ENCODE measurements around the gene RMND1. TPM values are rescaled to one million over a fixed set of nuclear protein-coding genes. Genes with fewer than 3 reads are reported as not detected.
"Not testable (repeated sequence)": the region's sequence is repeated elsewhere in the genome, so short reads cannot be mapped to it uniquely, and the experiment has no call there.

RMND1 gene
- total RNA-seq, 1 experiment from 2014 or later: 31.3 TPM

DNA sequence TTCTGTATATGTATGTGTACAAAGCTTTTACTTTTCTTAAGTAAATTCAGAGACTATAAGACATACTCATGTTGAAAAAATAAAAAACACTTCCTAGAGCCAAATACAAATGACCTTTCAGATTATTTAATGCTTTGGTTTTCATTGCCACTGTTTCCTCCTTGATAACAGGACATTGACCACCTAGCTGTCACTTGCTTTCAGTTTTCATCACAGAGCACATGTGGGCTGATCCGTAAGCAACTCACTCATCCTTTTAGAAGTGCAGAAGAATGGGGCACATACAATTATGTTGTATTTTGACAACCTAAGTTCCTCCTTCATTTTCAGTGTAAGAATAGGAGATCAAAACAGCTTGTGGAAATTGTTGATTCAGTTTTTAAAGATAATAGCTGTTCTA lies 66.7 kb downstream of the RMND1 start:
- DNase-seq (ENCODE audit: low spot score): no peak

DNA sequence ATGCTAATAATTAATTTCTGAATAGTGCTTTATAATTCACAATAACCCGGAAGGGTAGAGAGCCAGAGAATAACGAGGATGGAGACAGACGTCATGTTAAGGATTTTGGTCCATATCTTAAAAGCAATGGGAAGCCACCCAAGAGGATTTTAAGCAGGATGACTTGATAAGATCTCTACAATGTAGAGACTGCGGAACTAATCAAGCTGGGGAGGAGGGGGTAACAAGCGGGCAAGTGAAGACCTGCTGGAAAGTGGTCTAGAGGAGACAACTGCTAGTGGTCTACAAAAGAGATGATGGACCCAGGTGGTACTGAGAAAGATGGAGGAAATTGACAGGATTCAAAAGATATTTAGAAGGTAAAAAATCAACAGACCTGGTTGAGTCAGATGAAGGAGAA lies 67.8 kb downstream of the RMND1 start:
- DNase-seq (ENCODE audit: low spot score): no peak

DNA sequence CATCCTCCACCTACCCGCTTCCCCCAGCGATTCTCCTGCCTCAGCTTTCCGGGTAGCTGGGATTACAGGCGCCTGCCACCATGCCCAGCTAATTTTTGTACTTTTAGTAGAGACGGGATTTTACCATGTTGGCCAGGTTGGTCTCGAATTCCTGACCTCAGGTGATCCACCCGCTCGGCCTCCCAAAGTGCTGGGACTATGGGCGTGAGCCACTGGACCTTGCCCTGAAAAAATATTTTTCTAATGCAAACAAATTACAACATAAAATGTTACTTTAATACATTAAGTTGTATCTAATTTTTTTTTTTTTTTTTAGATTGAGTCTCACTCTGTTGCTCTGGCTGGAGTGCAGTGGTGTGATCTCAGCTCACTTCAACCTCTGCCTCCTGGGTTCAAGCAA lies 69.3 kb downstream of the RMND1 start:
- not testable (repeated sequence) for DNase-seq (ENCODE audit: low spot score)

DNA sequence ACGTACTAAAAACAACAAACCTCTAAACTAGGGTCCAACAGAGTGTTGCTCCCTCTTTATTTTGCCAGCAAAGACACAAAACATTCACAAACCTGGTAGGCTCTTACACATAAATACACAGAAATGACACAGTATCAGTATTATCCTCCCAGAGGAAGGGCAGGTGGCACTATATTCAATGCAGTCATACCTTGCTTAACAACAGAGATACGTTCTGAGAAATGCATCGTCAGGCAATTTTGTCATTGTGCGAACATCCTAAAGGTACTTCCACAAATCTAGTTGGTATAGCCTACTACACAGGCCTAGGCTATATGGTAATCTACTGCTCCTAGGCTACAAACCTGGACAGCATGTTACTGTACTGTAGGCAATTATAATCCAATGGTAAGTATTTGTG lies 70.2 kb downstream of the RMND1 start:
- DNase-seq (ENCODE audit: low spot score): no peak

DNA sequence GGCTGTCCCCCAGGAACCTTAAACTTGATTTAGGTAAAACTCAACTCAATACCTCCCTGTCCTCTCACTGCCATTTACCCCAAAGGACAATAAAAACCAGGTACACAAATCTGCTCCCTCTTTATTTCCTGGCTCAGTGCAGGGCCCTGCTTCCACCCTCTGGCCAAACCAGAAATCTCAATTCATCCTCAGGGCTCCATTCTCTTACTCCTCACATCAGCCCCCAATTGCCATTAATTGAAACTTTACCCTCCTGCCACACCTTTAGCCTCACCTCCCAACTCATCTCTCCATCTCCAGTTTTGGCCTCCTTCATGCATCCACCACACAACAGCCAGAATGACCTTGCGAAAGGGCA lies 71.1 kb downstream of the RMND1 start:
- DNase-seq (ENCODE audit: low spot score): no peak

DNA sequence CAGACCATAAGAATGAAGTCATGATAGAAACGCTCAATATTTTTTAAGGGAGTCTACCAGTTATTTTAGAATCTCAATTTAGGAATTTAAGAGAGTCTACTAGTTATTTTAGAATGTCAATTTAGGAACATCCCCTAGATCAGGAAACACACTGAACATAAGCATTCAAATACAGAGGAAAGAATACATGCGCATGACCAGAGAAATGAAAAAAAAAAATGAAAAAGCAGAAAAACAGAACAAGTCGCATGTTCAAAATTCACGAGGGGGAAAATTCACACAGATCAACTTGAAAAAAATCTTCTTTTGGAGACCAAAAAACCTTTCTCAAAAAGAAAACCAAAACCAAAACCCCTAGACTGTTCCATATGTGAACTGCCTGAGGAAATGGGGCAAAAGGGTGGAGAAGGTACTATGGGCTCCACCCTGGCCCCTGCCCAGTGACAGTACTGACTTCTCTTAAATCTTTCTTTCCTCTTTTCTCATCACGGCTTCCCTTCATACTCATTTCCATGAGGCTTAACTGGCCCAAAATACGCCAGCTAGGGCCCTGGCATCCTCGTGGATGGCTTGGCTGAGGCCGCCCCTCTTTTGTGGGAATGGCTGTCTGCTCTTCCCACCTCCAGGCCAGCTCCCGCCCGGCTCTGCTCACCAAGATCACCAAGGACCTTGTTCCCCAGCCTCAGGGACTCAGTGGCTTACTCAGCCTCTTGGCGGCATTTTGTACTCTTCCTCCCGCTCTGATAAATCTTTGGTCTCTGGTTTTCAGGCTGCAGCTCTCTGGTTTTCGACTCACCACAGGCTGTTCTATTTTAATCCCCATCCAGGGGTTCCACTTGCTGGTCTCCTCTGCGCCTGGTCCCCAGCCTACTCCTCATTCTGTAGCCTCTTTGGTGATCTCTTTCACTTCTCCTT lies 71.7 kb downstream of the RMND1 start:
- no peak for DNase-seq (ENCODE audit: low spot score)

DNA sequence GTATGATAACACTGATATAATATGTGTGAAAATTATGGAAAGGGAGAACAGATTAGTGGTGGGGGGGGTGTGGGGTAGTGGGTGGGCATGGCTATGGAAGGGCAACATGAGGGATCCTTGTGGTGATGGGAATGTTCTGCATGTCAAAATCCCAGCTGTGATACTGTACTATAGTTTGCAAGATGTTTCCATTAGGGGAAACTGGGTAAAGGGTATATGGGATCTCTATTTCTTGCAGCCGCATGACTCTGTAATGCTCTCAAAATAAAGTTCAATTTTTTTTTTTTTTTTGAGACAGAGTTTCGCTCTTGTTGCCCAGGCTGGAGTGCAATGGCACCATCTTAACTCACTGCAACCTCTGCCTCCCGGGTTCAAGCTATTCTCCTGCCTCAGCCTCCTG lies 74.8 kb downstream of the RMND1 start:
- no peak for DNase-seq (ENCODE audit: low spot score)

DNA sequence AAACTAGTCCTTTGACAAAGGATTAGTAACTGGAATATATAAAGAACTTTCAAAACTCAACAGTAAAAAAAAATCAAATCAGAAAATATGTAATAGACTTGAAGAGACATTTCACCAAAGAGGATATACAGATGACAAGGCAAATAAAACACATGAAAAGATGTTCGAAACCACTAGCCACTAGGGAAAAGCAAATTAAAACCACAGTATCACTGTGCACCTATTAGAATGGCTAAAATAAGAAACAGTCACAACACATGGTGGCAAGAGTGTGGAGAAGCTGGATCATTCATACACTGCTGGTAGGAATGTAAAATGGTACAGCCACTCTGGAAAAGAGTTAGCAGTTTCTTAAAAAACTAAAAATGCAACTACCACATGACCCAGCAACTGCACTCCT lies 75.5 kb downstream of the RMND1 start:
- no peak for DNase-seq (ENCODE audit: low spot score)

DNA sequence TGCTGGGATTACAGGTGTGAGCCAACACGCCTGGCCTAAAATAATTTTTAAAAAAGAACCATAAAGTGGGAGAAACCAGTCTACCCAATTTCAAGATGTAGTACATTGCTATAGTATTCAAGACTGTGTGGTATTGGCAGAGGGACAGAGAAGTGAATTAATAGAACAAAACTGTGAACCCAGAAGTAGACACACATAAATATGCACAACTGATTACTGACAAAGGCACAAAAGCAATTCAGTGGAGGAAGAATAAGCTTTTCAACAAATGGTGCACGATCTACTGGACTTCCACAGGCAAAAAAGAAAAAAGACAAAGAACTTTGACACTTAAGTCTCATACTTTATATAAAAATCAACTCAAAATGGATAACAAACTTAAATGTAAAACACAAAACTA lies 76.1 kb downstream of the RMND1 start:
- DNase-seq (ENCODE audit: low spot score): no peak

DNA sequence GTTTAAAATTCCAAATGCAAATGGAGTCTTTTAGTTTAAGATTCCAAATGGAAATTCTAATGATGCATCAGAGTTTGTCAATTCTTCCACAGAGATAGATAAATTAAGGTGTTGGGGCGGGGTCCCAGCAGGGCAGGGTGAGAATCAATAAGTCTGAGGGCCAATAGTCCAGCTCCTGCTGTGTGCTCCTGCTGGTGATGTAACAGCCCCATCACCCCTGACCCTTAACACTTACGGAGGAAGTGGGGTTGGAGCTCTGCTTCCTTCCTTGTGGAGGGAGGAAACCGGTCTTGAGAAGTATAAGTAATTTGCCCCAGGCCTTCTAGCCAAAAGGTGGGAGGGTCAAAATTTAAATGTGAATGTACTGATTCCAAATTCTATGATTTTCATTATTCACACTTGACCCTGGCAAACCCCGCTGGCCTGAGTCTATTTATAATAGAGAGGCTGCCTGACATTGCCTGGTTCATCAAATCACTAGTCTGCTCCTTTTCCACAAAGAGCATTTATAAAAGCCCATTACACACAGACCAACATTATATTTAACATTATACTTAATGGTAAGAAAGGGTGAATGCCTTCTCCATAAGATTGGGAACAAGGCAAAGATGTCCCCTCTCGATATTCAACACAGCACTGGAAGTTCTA lies 77.8 kb downstream of the RMND1 start:
- DNase-seq (ENCODE audit: low spot score): no peak

DNA sequence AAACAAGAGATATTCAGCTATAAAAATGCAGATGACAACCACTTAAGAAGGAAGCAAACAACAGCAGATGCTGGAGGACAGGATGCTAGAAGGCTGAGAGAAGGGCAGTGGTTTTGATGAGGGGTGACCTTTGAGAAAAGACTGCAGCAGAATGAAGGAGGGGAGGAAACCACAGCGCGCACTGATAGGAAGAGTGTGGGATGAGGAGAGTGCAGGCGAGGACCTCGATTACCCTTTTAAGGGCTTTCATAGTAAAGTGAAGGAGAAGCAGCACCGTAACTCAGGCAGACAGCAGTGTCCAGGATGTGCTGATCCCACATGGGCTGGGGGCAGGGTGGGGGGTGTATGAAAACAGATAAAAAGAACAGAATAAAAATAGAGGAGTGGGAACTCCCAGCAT lies 79.8 kb downstream of the RMND1 start:
- no peak for DNase-seq (ENCODE audit: low spot score)

DNA sequence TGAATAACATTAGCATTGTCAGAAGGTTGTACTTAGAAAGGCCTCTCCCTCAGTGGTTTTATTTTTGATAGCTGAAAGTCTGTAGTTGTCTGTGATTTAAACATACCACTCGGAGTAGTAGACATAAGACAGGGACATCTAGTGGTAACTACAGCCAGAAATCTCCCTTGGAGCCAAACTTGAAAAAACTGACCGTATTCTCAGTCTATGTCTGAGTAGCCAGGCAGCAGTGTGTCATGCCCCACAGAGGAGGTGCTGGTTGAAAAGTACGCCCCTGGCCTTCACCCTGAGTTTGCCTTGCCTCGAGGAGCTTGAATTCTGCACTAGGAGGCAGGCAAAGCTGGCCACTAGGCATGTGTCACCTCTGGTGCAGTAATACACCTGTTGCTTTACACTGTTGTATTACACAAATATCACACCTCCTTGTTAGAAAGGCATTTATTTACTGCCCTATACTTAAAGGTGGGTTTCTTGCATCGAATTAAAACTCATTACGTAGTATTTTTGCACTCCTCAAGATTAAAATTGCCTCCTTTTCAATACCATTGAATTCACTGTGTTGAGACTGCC lies 81.3 kb downstream of the RMND1 start:
- no peak for DNase-seq (ENCODE audit: low spot score)

DNA sequence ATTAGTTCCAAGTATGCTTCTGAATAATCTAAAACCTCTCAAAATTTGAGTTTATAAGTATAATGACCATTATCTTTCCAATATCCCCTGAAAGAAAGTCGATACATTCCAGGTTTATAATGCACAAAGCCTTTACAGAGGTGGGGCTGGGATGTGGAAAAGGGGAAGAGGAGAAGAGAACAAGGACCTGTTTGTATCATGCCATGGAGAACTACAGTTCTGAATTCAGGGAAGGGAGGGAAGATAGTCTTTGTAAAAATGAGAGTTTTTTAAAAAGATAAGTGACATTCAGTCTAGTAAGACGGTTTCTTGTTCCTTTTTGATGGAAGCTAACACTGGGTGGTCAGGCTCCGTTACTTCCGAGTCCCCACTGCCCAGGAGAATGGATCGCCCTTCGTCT lies 86.7 kb downstream of the RMND1 start:
- no peak for DNase-seq (ENCODE audit: low spot score)

DNA sequence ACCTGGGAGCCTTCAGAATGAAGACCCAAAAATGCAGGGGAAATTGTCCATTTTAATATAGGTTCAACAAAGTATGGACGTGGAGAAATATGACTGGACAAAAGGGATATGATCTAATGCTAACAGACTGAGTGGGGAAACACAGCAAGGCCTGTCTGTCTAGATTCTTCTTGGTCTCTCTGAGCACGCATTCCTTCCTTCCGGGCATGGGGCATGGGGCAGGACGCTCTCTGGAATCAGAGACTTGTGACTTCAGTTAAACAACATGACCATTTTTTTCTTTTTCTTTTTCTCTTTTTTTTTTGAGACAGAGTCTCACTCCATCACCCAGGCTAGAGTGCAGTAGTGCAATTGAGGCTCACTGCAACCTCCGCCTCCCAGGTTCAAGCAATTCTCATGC lies 92.4 kb downstream of the RMND1 start:
- DNase-seq (ENCODE audit: low spot score): no peak

DNA sequence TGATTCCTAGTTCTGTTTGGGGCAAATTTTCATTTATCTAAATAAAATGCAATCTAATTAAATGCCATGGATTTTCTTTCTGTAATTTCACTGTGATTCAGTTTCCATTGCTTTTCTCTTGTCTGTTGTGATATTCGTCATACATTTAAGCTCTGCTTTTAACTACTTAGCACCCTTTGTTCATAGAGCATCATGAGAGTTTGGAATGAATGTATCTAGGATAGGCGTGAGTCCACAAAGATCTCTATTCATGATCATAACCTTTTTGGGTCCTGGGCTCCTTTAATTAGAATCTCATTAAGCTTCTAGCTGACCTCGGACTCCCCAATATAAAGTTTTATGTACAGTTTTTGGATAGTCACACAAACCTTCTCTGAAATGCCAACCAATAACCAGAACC lies 93.5 kb downstream of the RMND1 start:
- DNase-seq (ENCODE audit: low spot score): no peak

DNA sequence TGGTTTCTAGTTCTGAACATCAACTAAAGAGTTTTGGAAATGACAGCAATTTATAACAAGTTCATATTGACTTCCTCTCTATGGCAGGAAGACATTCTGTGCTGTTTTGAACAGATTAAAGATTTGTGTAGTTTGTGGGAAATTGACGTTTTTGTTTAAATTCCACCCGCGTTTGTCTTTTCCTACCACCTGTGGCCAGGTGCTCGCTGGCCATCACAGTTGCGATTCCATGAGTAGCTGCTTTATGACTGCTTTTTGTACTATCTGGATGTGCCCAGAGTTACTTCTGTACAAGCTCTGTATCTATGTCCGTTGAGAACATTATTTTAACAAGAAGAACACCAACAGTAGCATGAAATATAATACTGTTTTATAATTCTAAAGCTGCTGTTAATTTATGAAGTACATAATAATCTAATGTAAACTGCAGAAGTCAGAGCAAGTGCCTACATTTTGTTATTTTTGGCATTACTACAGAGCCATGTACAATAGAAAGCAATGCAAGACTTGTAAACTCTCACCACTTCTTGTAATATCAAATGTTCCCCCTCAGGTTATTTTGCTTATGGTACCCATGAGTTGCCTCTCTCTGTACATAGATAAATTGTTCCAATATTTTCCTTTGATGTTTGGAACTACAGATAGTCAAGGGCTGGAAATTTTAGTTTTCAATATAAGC lies 94.0 kb downstream of the RMND1 start:
- no peak for DNase-seq (ENCODE audit: low spot score)

DNA sequence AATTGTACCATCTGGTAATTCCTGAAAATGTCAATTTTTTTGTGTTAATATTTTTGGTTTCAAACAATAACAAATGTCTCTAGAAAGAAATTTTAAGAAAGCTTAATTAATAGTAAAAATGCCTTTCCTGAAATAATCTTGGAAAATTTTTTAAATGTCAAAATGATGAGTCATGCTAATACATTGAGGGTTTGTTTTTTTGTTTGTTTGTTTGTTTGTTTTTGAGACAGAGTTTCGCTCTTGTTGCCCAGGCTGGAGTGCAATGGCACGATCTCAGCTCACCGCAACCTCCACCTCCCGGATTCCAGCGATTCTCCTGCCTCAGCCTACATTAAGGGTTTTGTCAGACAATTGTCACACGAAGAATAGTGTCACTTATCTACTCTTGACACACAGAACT lies 94.9 kb downstream of the RMND1 start:
- not testable (repeated sequence) for DNase-seq (ENCODE audit: low spot score)

Other genes starting within 250 kb of the RMND1 start
- 172 and 173 TPM in 2 replicates for gene AKAP12, start 212.2 kb downstream of the RMND1 start, total RNA-seq (2014; rRNA removed; shearing (Covaris generic))
- 10.4 and 14.0 TPM in 2 replicates for gene ZBTB2, start 60.6 kb downstream of the RMND1 start, total RNA-seq (2014; rRNA removed; shearing (Covaris generic))
- not detected in 2 replicates for gene CCDC170, start 41.9 kb upstream of the RMND1 start, total RNA-seq (2014; rRNA removed; shearing (Covaris generic))